Sigmoid colon (tissue), 7 donors: ENCODE data around the gene TAS2R20. TPM values are rescaled to one million over a fixed set of nuclear protein-coding genes. Genes with fewer than 3 reads are reported as not detected.

Source experiments
- DNase-seq: peaks from one replicate; pipeline ENCODE4 v3.0.0-alpha.2; 2019
- H3K27ac ChIP-seq, 4 donors: fragments of 200-600 bp; sonication (generic); one replicate each; pipeline ENCODE4 v1.5.1; 2016 to 2019; ENCODE audit warnings: mild to moderate bottlenecking in 1 of 4
- H3K27me3 ChIP-seq, 3 donors: fragments of 200-600 bp; sonication (generic); one replicate each; pipeline ENCODE4 v1.5.1; 2019; ENCODE audit warnings: mild to moderate bottlenecking in 1 of 3
- H3K36me3 ChIP-seq, 4 donors: fragments of 200-600 bp; sonication (generic); one replicate each; pipeline ENCODE4 v1.5.1; 2016 to 2019
- H3K4me1 ChIP-seq, 4 donors: fragments of 200-600 bp; sonication (generic); one replicate each; pipeline ENCODE4 v1.5.1; 2017 to 2019
- H3K4me3 ChIP-seq, 4 donors: fragments of 200-600 bp; sonication (generic); one replicate each; pipeline ENCODE4 v1.5.1; 2017 to 2019; ENCODE audit warnings: mild to moderate bottlenecking in 2 of 4, moderate library complexity in 1 of 4
- H3K9me3 ChIP-seq, 4 donors: fragments of 200-600 bp in 3 of 4; sonication (generic) in 3 of 4; one replicate each; pipeline versions ENCODE4 v1.5.1 to v1.6.1; 2013 to 2019
- CTCF ChIP-seq, 4 experiments: fragments of 450-650 bp in 3 of 4; fragments of 200-600 bp in 1 of 4; IDR thresholded peaks; one replicate each; pipeline ENCODE4 v1.5.1; 2016 to 2019; ENCODE audit warnings: antibody characterized with exemption in 4 of 4, mild to moderate bottlenecking in 3 of 4, moderate library complexity in 2 of 4
- EP300 ChIP-seq, 4 donors: sonication (generic); formaldehyde crosslinking; IDR thresholded peaks; one replicate each; pipeline ENCODE4 v1.6.1; 2017; ENCODE audit warnings: antibody characterized with exemption in 4 of 4
- POLR2A ChIP-seq, 2 donors: fragments of 450-650 bp; IDR thresholded peaks; one replicate each; pipeline ENCODE4 v1.6.1; 2016; ENCODE audit warnings: antibody characterized with exemption in 2 of 2, mild to moderate bottlenecking in 2 of 2, moderate library complexity in 2 of 2
- POLR2AphosphoS5 ChIP-seq, 4 donors: sonication (generic); formaldehyde crosslinking; IDR thresholded peaks; one replicate each; pipeline ENCODE4 v1.6.1; 2017; ENCODE audit warnings: antibody characterized with exemption in 4 of 4
- WGBS, 2 donors: extraction: QIAGEN DNeasy Blood & Tissue Kit; methylation state at CpG; one replicate each; pipeline ENCODE4 v1.1.7; 2013; 5-methylcytosine and 5-hydroxymethylcytosine counted together
- intact Hi-C: fragments of 100-400 bp; cut with DNase I; formaldehyde crosslinking; loops from one replicate; pipeline ENCODE4 v1.15.1; 2023
- polyA plus RNA-seq, 3 donors: library from polyadenylated mRNA; stranded (reverse); fragments of 200-250 nt; gene quantifications; one replicate each; pipeline ENCODE4 v1.2.3, GENCODE V29; 2013
- total RNA-seq, 4 donors: library from RNA; depleted of rRNA; stranded (reverse); fragments of >200 nt; gene quantifications; one replicate each; pipeline ENCODE4 v1.1.0, GENCODE V29; 2016
- donor health status: healthy with polysubstance abuse.
- donor health status: Bipolar disorder and iron deficiency.
- donor health status: healthy.

The TAS2R20 gene
- total and polyA plus RNA-seq, 7 donors, result 0.50 to 6.4 (median 3.5) TPM; not detected in 2

- 96% methylated on average over 6 of the region's 6 CpGs for WGBS, 2 donors
- TF ChIP-seq CTCF (IDR thresholded peaks at IDR 0.05) (no peak), POLR2AphosphoS5 (IDR thresholded peaks at IDR 0.05) (no peak)
Measured at GRCh38 chr12:11026118-11026517, 28.0 kb upstream of the TAS2R20 start.

GRCh38 chr12:11023387-11023786 is 25.3 kb upstream of the TAS2R20 start:
- no peak for TF ChIP-seq POLR2A (IDR thresholded peaks at IDR 0.05)
- TF ChIP-seq POLR2AphosphoS5 (IDR thresholded peaks at IDR 0.05), result no peak
- no peak for TF ChIP-seq EP300 (IDR thresholded peaks at IDR 0.05)
- no peak for TF ChIP-seq CTCF (IDR thresholded peaks at IDR 0.05)
- Histone ChIP-seq H3K36me3 (peaks cover 0 to 4% (median 0%) of the 10 kb centered on the region in 4 donors), H3K4me3 (no peak overlapping the region), H3K9me3 (no peaks in the 10 kb centered on the region), H3K4me1 (no peaks in the 10 kb centered on the region), H3K27ac (no peak overlapping the region), H3K27me3 (no peaks in the 10 kb centered on the region)
- intact Hi-C loops, result no loop called here
- WGBS, 2 donors, result 84 to 91% methylated on average over 2 of the region's 2 CpGs
- no peak for DNase-seq

More at GRCh38 chr12:11026118-11026517, 28.0 kb upstream of the TAS2R20 start:
- Histone ChIP-seq H3K36me3 (peaks cover 0 to 4% (median 0%) of the 10 kb centered on the region in 4 donors), H3K27ac (no peak overlapping the region), H3K4me1 (no peaks in the 10 kb centered on the region), H3K27me3 (no peaks in the 10 kb centered on the region), H3K4me3 (no peak overlapping the region), H3K9me3 (no peaks in the 10 kb centered on the region)
- intact Hi-C loops, result no loop called here
- DNase-seq, result no peak

DNA sequence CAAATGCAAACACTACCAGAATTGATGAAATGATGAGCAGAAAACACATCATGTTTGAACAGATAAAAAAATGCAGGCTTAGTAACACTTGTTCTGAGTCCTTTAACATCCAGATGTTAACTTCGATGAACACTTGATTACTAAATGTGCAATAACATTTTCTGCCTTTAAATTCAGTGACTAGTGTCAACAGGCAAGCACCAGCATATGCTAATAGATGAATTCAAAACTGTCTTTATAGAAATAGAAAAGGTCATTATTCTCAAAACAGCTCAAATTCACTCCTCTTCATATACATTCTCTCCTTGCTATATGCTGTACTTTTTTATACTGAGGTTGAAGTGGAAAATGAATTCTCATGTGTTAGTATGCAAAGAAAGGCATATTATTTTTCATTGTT is 24.4 kb upstream of the TAS2R20 start, which contains the start of gene TAS2R19:
Gene TAS2R19 (minus strand): TSS at position 101 of the 400 bp plus-strand sequence. CDS start 49 bp downstream, at position 52.
- Histone ChIP-seq H3K4me1 (no peaks in the 10 kb centered on the region), H3K36me3 (peaks cover 0 to 4% (median 0%) of the 10 kb centered on the region in 4 donors), H3K27ac (no peak within 1 kb of the TSS), H3K9me3 (no peaks in the 10 kb centered on the region), H3K4me3 (no peak within 1 kb of the TSS), H3K27me3 (no peaks in the 10 kb centered on the region)
- DNase-seq, result no peak
- intact Hi-C loops, result no loop called here
- WGBS, 2 donors, result 85% methylated on average over 1 of the region's 1 CpG
- no peak for TF ChIP-seq EP300 (IDR thresholded peaks at IDR 0.05)
- no peak for TF ChIP-seq POLR2A (IDR thresholded peaks at IDR 0.05)
- no peak for TF ChIP-seq POLR2AphosphoS5 (IDR thresholded peaks at IDR 0.05)
- TF ChIP-seq CTCF (IDR thresholded peaks at IDR 0.05), result no peak

GRCh38 chr12:11016937-11017336 is 18.8 kb upstream of the TAS2R20 start:
- DNase-seq, result no peak
- Histone ChIP-seq H3K36me3 (no peaks in the 10 kb centered on the region), H3K27ac (no peak overlapping the region), H3K4me3 (no peak overlapping the region), H3K9me3 (no peaks in the 10 kb centered on the region), H3K27me3 (no peaks in the 10 kb centered on the region), H3K4me1 (no peaks in the 10 kb centered on the region)
- TF ChIP-seq POLR2A (IDR thresholded peaks at IDR 0.05), result no peak
- TF ChIP-seq POLR2AphosphoS5 (IDR thresholded peaks at IDR 0.05), result no peak
- no peak for TF ChIP-seq CTCF (IDR thresholded peaks at IDR 0.05)
- no peak for TF ChIP-seq EP300 (IDR thresholded peaks at IDR 0.05)
- intact Hi-C loops, result no loop called here
- 31 to 72% methylated on average over 1 of the region's 1 CpG for WGBS, 2 donors

DNA sequence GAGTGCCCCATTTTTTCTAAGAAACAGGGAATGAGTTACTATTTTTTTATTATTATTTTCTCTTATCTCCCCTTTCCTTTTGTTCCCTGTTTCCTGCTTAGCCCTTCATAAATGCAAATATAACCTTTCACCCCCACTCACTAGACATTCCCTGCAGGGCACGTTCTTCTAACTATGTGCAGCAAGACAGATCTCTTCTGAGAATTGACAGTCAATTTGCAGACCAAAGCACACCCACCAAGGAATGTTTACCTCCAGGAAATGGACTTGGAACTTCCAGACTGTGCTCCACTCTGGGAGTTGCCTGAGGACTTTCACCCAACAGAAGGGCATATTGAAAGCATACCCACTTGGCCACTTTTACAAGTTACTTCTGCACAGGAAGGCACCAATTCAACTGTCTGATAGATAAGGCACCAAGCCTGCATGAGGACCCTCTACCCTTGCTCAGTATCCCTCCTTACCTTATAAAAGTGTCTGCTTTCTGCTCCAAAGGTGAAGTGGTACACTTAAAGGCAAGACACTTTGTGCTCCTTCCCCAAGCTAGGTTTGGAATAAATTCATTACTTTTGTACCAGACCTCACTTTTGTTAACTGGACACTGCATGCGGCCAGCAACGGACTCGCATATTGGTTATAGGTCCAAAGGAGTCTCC is 17.8 kb upstream of the TAS2R20 start:
- no peaks in the 10 kb centered on the region for H3K27me3 ChIP-seq
- no peaks in the 10 kb centered on the region for H3K9me3 ChIP-seq
- no peak overlapping the region for H3K27ac ChIP-seq
- TF ChIP-seq POLR2AphosphoS5 (IDR thresholded peaks at IDR 0.05), result no peak
- TF ChIP-seq POLR2A (IDR thresholded peaks at IDR 0.05), result no peak
- no peak for TF ChIP-seq EP300 (IDR thresholded peaks at IDR 0.05)
- TF ChIP-seq CTCF (IDR thresholded peaks at IDR 0.05), result no peak
- intact Hi-C loops, result no loop called here
- no peaks in the 10 kb centered on the region for H3K4me1 ChIP-seq
- H3K4me3 ChIP-seq, result no peak overlapping the region
- DNase-seq, result no peak
- 43 to 79% methylated on average over 4 of the region's 4 CpGs for WGBS, 2 donors
- no peaks in the 10 kb centered on the region for H3K36me3 ChIP-seq
